HepG2 (cell line): ENCODE measurements around the gene RPRML. TPM values are rescaled to one million over a fixed set of nuclear protein-coding genes. Genes with fewer than 3 reads are reported as not detected.
A peak's percentile ranks its signal among the peaks of the same experiment; 100 is the strongest.

Experiments used
- ATF7-NPFF ChIP-seq: sonication (generic); formaldehyde crosslinking; IDR thresholded peaks from 2 replicates; pipeline ENCODE4 v1.8.1; 2023; ENCODE audit warnings: mild to moderate bottlenecking, low read depth, missing genetic modification reagents, moderate library complexity
- CC2D1A ChIP-seq: sonication (generic); formaldehyde crosslinking; IDR thresholded peaks from 2 replicates; pipeline ENCODE4 v1.8.1; 2023; ENCODE audit warnings: mild to moderate bottlenecking, missing genetic modification reagents
- FOXK1 ChIP-seq: sonication (generic); formaldehyde crosslinking; IDR thresholded peaks from 2 replicates; pipeline ENCODE4 v1.4.0; 2020; ENCODE audit warnings: low read depth, missing genetic modification reagents, borderline replicate concordance
- HES4 ChIP-seq: sonication (generic); formaldehyde crosslinking; IDR thresholded peaks from 2 replicates; pipeline ENCODE4 v1.9.0; 2021; ENCODE audit warnings: mild to moderate bottlenecking, missing genetic modification reagents, borderline replicate concordance
- KLF6 ChIP-seq: IDR thresholded peaks from 2 replicates; pipeline ENCODE4 v1.8.0; 2016; ENCODE audit warnings: missing biosample characterization, missing genetic modification reagents
- NR2F2 ChIP-seq: IDR thresholded peaks from 2 replicates; pipeline ENCODE4 v1.6.1; 2012; ENCODE audit warnings: low read depth, inconsistent platforms, borderline replicate concordance
- PHB2 ChIP-seq: fragments of 450-650 bp; IDR thresholded peaks from 2 replicates; pipeline ENCODE4 v1.6.1; 2018; ENCODE audit not compliant: partially characterized antibody
- PHF20 ChIP-seq: sonication (generic); formaldehyde crosslinking; IDR thresholded peaks from 2 replicates; pipeline ENCODE4 v1.5.0; 2020; ENCODE audit warnings: mild to moderate bottlenecking, missing genetic modification reagents
- RAD21 ChIP-seq: fragments of 450-650 bp; formaldehyde crosslinking; IDR thresholded peaks from 2 replicates; pipeline ENCODE4 v1.5.0; 2020; ENCODE audit warnings: mild to moderate bottlenecking
- RBM22 ChIP-seq: fragments of 200-400 bp; formaldehyde crosslinking; optimal IDR thresholded peaks from 2 replicates; pipeline ENCODE3; 2017; ENCODE audit warnings: mild to moderate bottlenecking, low read length, moderate library complexity
- SIX4 ChIP-seq: sonication (generic); formaldehyde crosslinking; IDR thresholded peaks from 2 replicates; pipeline ENCODE4 v1.4.0; 2020; ENCODE audit warnings: missing genetic modification reagents
- TBX2 ChIP-seq: sonication (generic); formaldehyde crosslinking; IDR thresholded peaks from 2 replicates; pipeline ENCODE4 v1.5.0; 2020; ENCODE audit warnings: missing genetic modification reagents, mild to moderate bottlenecking, borderline replicate concordance
- ZC3H4 ChIP-seq: sonication (generic); formaldehyde crosslinking; IDR thresholded peaks from 2 replicates; pipeline ENCODE4 v1.4.0; 2020; ENCODE audit warnings: missing genetic modification reagents, borderline replicate concordance
- ZNF430 ChIP-seq: sonication (generic); formaldehyde crosslinking; IDR thresholded peaks from 2 replicates; pipeline ENCODE4 v1.9.0; 2021; ENCODE audit warnings: mild to moderate bottlenecking, missing genetic modification reagents
- ZNF510 ChIP-seq: sonication (generic); formaldehyde crosslinking; IDR thresholded peaks from 2 replicates; pipeline ENCODE4 v1.4.0; 2020; ENCODE audit warnings: low read depth, mild to moderate bottlenecking, missing genetic modification reagents
- ZNF530 ChIP-seq: sonication (generic); formaldehyde crosslinking; IDR thresholded peaks from 2 replicates; pipeline ENCODE4 v1.5.0; 2020; ENCODE audit warnings: low read depth, mild to moderate bottlenecking, missing genetic modification reagents
- ZNF547 ChIP-seq: sonication (generic); formaldehyde crosslinking; IDR thresholded peaks from 2 replicates; pipeline ENCODE4 v1.5.1; 2020; ENCODE audit warnings: mild to moderate bottlenecking, missing genetic modification reagents
- ZNF629 ChIP-seq: sonication (generic); formaldehyde crosslinking; conservative IDR thresholded peaks from 2 replicates; pipeline ENCODE4 v1.5.0; 2020; ENCODE audit warnings: missing genetic modification reagents
- ZNF747 ChIP-seq: sonication (generic); formaldehyde crosslinking; IDR thresholded peaks from 2 replicates; pipeline ENCODE4 v1.8.1; 2023; ENCODE audit warnings: missing genetic modification reagents, mild to moderate bottlenecking, borderline replicate concordance
- ZNF878 ChIP-seq: sonication (generic); formaldehyde crosslinking; IDR thresholded peaks from 2 replicates; pipeline ENCODE4 v1.8.1; 2023; ENCODE audit warnings: mild to moderate bottlenecking, missing genetic modification reagents, moderate library complexity
- ZSCAN22 ChIP-seq: sonication (generic); formaldehyde crosslinking; IDR thresholded peaks from 2 replicates; pipeline ENCODE4 v1.4.0; 2020; ENCODE audit warnings: mild to moderate bottlenecking, missing genetic modification reagents
- ZSCAN30 ChIP-seq: sonication (generic); formaldehyde crosslinking; IDR thresholded peaks from 2 replicates; pipeline ENCODE4 v1.5.0; 2020; ENCODE audit warnings: mild to moderate bottlenecking, missing genetic modification reagents
- polyA plus RNA-seq, 8 experiments: library from polyadenylated mRNA; depleted of rRNA in 3 of 8; stranded (reverse) in 7 of 8; unstranded in 1 of 8; fragments of >200 nt; fragmentation: Illumina TruSeq in 4 of 8; extraction: Trizol in 4 of 8; gene quantifications; 2 replicates each; pipeline versions ENCODE4 v1.2.1 to v1.2.3, GENCODE V29; 2011 to 2016; ENCODE audit warnings: low read depth in 4 of 8, missing spikeins in 1 of 8, mixed read lengths in 1 of 8; ENCODE audit not compliant: insufficient read depth in 1 of 8
- total RNA-seq, 5 experiments: library from RNA; depleted of rRNA; stranded (reverse); fragments of >200 nt; fragmentation: Illumina TruSeq; extraction: Trizol; gene quantifications; 2 replicates each; pipeline ENCODE4 v1.2.3, GENCODE V29; 2016; ENCODE audit warnings: low read depth in 1 of 5
- TF ChIP-seq, protein P1 (sequence below): sonication (generic); formaldehyde crosslinking; IDR thresholded peaks from 2 replicates; pipeline ENCODE4 v1.8.0; 2022; ENCODE audit warnings: mild to moderate bottlenecking, missing genetic modification reagents; ENCODE audit not compliant: insufficient replicate concordance
- TF ChIP-seq, protein P2 (sequence below): IDR thresholded peaks from 2 replicates; pipeline ENCODE4 v1.6.1; 2016; ENCODE audit warnings: low read depth
- TF ChIP-seq, protein P3 (sequence below): sonication (generic); formaldehyde crosslinking; IDR thresholded peaks from 2 replicates; pipeline ENCODE4 v1.8.1; 2023; ENCODE audit warnings: mild to moderate bottlenecking, missing genetic modification reagents
- TF ChIP-seq, protein P4 (sequence below): sonication (generic); formaldehyde crosslinking; IDR thresholded peaks from 2 replicates; pipeline ENCODE4 v1.8.1; 2022; ENCODE audit warnings: mild to moderate bottlenecking, missing genetic modification reagents

RPRML gene
- total and polyA plus RNA-seq, 2 of the 13 experiments (the other 11 are each of a cell fraction or from before 2014, with no cell fraction given): not detected

DNA sequence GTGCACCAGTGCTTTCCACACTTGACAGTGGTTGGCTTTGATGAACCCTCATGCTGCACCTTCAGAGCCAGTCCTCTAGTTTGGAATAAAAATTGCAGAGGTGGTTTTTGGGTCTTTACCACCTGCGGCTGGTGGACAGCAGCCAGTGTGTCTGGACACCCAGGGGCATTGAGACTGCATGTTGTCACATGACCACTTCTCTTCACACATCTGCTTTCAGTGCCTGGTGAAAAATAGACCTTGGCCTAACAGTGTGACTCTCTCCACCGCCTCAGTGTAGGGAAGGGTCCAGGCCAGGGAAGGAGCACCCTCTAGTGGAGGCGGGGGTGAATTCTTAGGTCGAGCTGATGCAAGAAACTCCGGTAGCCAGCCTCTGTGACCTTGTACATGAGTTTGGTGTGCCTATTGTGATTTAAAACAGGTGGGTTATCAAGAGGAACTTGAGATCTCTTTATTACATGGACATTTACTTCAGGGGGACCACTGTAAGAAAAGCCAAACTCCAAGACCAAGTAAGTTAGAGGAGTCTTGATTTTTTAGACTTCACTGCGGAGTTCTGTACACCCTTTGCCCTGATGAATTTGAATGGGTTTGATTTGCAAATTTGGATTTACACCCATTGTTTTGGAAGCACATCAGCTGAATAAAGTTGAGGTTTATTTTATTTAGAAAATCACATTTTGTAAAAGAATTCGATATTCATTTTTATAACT is 38.2 kb downstream of the RPRML start (continued):
- no peak for TF ChIP-seq ZNF510
- TF ChIP-seq ZSCAN30 (CRISPR knock-in tag): no peak
- peak; percentile 62; the same call in 1 of the 2 replicates for TF ChIP-seq FOXK1 (CRISPR knock-in tag)
- TF ChIP-seq, protein P1, sequence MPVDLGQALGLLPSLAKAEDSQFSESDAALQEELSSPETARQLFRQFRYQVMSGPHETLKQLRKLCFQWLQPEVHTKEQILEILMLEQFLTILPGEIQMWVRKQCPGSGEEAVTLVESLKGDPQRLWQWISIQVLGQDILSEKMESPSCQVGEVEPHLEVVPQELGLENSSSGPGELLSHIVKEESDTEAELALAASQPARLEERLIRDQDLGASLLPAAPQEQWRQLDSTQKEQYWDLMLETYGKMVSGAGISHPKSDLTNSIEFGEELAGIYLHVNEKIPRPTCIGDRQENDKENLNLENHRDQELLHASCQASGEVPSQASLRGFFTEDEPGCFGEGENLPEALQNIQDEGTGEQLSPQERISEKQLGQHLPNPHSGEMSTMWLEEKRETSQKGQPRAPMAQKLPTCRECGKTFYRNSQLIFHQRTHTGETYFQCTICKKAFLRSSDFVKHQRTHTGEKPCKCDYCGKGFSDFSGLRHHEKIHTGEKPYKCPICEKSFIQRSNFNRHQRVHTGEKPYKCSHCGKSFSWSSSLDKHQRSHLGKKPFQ (CRISPR knock-in tag): peak; percentile 66
- TF ChIP-seq ZC3H4 (CRISPR knock-in tag): no peak
- TF ChIP-seq, protein P2, sequence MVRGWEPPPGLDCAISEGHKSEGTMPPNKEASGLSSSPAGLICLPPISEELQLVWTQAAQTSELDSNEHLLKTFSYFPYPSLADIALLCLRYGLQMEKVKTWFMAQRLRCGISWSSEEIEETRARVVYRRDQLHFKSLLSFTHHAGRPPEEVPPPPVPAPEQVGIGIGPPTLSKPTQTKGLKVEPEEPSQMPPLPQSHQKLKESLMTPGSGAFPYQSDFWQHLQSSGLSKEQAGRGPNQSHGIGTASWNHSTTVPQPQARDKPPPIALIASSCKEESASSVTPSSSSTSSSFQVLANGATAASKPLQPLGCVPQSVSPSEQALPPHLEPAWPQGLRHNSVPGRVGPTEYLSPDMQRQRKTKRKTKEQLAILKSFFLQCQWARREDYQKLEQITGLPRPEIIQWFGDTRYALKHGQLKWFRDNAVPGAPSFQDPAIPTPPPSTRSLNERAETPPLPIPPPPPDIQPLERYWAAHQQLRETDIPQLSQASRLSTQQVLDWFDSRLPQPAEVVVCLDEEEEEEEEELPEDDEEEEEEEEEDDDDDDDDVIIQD (CRISPR knock-in tag): peak; percentile 54; the same call in 1 of the 2 replicates
- no peak for TF ChIP-seq PHF20 (CRISPR knock-in tag)
- no peak for TF ChIP-seq HES4 (CRISPR knock-in tag)
- no peak for TF ChIP-seq SIX4 (CRISPR knock-in tag)
- TF ChIP-seq RAD21 (CRISPR knock-in tag): peak; percentile 92
- TF ChIP-seq, protein P3, sequence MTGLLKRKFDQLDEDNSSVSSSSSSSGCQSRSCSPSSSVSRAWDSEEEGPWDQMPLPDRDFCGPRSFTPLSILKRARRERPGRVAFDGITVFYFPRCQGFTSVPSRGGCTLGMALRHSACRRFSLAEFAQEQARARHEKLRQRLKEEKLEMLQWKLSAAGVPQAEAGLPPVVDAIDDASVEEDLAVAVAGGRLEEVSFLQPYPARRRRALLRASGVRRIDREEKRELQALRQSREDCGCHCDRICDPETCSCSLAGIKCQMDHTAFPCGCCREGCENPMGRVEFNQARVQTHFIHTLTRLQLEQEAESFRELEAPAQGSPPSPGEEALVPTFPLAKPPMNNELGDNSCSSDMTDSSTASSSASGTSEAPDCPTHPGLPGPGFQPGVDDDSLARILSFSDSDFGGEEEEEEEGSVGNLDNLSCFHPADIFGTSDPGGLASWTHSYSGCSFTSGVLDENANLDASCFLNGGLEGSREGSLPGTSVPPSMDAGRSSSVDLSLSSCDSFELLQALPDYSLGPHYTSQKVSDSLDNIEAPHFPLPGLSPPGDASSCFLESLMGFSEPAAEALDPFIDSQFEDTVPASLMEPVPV (CRISPR knock-in tag): no peak
- peak; percentile 86 for TF ChIP-seq RBM22
- no peak for TF ChIP-seq KLF6 (CRISPR knock-in tag)
- TF ChIP-seq, protein P4, sequence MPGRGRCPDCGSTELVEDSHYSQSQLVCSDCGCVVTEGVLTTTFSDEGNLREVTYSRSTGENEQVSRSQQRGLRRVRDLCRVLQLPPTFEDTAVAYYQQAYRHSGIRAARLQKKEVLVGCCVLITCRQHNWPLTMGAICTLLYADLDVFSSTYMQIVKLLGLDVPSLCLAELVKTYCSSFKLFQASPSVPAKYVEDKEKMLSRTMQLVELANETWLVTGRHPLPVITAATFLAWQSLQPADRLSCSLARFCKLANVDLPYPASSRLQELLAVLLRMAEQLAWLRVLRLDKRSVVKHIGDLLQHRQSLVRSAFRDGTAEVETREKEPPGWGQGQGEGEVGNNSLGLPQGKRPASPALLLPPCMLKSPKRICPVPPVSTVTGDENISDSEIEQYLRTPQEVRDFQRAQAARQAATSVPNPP (CRISPR knock-in tag): no peak
- TF ChIP-seq NR2F2: no peak
- no peak; the same call in 1 of the 2 replicates for TF ChIP-seq ZNF747
- TF ChIP-seq ZNF878 (CRISPR knock-in tag): no peak
- no peak for TF ChIP-seq ZSCAN22 (CRISPR knock-in tag)
- TF ChIP-seq CC2D1A: no peak
- 0 out of 2 replicates have a peak, but pooled peaks have one; percentile 16 for TF ChIP-seq ZNF629 (CRISPR knock-in tag)
- no peak for TF ChIP-seq ZNF530
- no peak for TF ChIP-seq PHB2
- no peak for TF ChIP-seq ATF7-NPFF (CRISPR knock-in tag)
- peak; percentile 64; the same call in 1 of the 2 replicates for TF ChIP-seq TBX2 (CRISPR knock-in tag)
- TF ChIP-seq ZNF547 (CRISPR knock-in tag): no peak
- TF ChIP-seq ZNF430: no peak
